ENCODE data around the gene KIF19.

- TF ChIP-seq CTCF (IDR thresholded peaks at IDR 0.05): no peak
- no peak for TF ChIP-seq POLR2A (IDR thresholded peaks at IDR 0.05)
Measured at GRCh38 chr17:74290340-74290739, 35.7 kb upstream of the KIF19 start.
